Measurements from ENCODE around the gene CFAP69.
"Not testable (repeated sequence)": the region's sequence is repeated elsewhere in the genome, so short reads cannot be mapped to it uniquely, and the experiment has no call there.

Gene CFAP69

DNA sequence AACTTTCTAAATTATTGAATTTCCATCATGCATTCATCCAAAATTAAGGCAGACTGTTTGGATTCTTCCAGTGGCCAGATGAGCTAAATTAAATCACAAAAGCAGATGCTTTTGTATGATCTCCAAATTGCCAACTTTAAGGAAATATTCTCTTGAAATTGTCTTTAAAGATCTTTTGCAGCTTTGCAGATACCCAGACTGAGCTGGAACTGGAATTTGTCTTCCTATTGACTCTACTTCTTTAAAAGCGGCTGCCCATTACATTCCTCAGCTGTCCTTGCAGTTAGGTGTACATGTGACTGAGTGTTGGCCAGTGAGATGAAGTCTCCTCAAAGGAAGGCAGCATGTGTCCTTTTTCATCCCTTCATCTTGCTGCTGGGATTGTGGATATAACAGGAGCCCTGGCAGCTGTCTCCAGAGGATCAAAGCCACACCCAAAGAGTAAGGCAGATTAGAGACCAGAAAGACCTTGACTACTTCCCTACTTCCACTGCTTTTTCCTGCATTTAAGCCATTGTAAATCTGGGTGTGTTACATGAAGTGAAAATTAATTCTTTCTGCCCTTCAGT is 8.2 kb upstream of the CFAP69 start:
- no peak for DNase-seq

DNA sequence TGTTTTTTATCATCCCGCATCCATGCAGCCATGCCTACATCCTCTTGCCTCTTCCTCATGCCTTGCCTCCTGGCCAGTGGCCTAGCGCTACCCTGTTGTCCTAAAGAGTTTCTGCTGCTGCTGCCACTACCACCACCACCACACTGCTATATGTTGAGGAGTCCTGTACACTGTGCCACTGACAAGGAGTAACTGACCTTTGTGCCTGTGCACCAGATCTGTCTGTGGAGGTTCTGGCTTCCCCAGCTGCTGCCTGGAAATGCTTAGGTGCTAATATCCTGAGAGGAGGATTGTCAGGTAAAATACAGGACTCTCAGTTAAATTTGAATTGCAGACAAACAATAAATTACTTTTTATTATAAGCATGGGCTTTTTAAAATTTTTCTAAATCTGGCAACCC is 7.0 kb upstream of the CFAP69 start:
- DNase-seq: no peak

DNA sequence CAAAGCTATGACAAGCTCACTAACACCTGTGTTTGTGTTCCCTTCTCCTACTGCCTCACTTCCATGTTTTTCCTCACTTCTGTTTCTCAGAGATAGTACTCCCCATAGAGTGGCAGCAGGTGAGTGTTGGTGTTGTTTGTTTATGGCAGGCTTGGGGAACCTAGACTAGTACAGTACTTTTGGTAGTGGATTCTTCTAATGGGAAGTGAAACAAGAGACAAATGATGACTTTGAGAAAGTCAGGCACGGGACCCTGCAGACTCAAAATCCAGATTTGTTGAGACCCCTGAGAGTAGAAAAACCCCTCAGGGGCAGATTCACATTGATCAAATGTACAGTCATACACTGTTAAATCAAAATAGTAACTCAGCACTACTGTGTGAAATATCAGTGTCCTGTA is 6.4 kb upstream of the CFAP69 start:
- DNase-seq: no peak

DNA sequence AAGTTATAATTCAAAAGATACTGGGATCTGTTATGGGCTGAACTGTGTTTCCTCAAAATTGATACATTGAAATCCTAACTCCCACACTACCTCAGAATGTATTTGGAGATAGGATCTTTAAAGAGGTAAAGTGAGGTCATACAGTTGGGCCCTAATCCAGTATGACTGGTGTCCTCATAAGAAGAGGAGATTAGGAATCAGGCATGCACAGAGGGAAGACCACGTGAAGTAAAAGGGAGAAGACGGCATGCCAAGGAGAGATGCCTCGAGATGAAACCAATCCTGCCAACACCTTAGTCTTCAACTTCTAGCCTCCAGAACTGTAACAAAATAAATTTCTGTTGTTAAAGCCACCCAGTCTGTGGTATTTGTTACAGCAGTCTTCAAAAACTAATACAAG is 5.9 kb upstream of the CFAP69 start:
- no peak for DNase-seq

DNA sequence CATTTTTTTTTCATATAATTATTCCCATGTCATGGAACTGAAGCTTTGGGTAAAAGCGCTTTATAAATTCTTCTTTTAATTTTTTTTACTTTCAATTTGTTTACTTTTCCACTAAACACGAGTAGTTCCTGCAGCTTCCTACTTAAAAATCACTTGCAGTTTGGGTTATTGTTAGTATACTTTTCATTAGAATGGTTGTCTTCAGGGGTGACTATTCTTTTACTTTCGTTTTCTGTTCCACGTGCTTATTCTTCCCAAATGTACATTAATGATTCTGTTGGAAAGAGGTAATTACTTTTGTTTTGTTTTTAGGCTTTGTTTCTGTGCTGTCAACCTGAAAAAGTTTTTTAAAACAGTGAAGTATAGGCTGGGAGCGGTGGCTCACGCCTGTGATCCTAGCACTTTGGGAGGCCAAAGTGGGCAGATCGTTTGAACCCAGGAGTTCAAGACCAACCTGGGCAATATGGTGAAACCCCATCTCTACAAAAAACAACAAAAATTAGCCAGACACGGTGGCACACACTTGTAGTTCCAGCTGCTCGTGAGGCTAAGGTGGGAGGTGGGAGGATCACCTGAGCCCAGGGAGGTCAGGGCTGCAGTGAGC is 5.2 kb upstream of the CFAP69 start:
- no peak for DNase-seq

DNA sequence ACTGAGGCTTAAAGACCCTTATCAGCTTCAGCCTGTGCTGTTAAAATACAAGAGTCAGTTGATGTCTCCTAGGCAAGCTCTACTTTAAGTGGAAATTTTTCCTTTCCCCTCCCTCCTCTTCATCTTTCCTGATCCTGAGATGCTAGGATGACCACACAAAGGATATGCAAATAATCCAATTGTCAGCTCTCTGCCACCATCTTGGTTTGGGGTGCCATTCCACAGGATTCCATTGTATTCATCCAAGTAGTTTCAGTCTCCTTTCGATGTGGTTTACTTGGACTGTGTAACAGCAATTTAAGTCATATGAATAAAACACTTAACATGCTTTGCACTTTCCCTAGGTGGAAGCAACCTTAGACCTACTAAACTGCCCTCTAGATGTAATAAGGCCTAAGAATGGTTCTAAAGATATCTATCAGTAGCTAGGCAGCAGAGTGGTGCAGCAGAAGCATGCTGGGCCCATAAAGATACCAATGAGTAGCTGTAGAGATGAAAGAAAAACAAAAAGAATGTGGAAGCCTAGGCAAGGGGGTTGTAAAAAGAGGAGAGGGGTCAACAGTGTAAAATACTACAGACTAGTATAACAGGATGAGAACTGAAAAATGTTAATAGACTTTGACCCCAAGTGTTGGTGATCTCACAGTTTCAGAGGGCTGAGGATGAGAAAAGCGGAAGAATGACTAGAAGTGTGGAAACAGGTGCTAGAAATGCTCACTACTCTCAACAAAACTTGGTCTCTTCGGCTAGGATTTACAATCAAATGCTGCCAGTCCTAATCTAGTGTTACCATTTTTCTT is 2.4 kb upstream of the CFAP69 start:
- DNase-seq: no peak

DNA sequence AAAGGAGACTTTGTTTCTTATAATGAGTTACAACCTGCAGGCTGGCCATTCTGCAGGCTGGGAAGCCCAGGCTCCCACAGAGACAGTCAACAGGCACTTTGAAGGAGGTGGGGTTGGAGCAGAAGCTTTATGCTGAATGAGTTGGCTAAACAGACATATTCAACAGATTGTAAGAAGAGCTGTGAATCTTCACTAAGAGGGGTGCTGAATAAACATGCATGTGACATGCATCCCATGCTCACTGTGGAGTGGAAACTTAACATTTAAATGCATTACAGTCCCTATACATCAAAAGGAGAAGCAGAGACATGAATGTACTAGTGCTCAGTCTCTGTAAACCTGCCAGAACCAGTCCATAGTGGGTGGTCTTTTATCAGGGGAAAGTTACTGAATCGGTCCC is 1.4 kb upstream of the CFAP69 start:
- no peak for DNase-seq

DNA sequence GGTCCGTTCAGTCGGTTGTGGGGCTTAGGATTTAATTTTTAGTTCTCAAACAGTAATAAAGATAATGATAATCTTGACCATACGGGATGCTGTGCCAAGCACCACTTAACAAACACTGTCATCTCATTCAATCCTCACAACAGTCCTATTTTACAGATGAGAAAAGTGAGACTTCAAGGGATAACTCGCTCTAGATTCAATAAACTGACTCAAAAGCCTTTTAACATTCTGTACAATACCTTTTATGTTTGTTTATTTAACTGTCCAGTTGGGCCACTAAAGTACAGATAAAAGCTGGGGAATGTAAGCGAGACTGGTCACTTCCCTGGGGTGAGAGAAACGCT is 437 bp upstream of the CFAP69 start:
- DNase-seq: no peak

DNA sequence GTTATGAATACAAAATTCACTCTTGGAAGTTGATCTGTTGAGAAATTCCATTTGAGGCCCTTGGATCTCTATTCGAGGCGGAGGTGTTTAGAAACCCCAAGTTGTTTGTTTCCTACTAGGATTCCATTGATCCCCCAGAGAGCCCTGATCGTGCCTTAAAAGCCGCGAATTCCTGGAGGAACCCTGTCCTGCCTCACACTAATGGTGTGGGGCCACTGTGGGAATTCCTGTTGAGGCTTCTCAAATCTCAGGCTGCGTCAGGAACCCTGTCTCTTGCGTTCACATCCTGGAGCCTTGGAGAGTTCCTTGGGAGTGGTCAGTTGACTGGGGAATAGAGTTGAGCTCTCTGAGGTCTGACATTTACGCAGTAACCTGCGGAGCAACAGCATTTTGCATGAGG is 1.2 kb downstream of the CFAP69 start:
- DNase-seq: no peak

DNA sequence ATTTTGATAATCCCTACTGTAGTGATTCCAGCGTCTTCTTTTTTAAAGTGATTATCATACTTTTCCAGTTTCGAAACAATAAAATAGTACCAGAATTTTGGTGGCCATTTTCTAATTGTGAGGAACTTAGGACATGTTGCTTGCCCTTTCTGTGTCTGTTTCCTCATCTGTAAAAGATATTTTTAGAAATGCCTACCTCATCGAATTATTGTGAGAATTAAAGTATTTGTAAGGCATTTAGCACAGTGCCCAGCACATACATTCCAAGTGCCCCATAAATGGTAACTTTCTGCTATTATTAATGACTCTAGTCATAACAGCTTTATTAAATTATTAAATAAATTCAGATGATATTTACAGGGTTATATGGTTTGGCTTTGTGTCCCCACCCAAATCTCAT is 3.7 kb downstream of the CFAP69 start:
- no peak for DNase-seq

DNA sequence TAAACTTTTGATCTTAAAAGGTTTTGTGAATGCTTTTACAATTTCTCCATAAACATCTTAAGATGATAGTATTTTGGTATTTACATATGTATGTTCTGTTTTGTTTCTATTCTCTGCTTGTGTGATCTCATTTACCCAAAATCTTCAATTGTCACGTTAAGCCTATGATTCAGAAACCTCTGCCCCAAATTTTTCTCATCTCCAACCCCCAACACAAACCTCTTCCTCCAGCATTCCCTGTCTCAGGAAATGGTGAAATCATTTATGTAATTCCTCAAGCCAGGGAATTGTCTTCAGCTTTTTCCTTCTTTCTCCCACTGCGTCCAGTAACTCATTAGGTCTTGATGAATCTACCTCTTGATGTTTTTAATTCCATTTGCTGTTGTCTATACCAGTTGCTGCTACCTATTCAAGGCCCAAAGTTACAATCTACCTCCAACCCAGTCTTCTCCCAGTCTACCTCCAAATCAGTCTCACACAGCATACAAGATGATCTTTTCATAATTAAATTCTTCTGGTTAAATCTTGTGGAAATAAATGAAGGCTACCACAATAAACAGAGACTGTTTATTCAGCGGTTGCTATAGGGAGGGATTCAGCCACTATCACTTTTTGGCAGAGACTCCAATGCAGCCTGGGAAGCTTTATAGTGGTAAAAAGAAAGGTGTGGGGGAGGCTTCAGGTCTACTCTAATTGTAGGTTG is 5.8 kb downstream of the CFAP69 start:
- DNase-seq: no peak

DNA sequence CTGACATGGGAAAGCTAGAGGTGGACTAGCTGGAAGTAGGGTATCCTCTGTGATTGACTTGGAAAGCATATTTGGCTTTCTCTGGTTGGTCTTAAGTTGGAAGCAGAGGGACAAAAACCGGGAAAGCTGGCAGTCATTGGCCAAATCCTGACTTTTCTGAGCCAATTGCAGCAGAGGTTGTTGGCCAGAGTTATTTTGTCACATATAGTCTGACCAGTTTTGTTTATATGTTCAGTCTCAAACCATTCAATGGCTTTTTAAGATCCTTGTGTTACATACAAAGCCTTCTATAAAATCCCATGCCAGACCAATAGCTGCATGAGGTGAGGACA is 6.3 kb downstream of the CFAP69 start:
- DNase-seq: no peak

DNA sequence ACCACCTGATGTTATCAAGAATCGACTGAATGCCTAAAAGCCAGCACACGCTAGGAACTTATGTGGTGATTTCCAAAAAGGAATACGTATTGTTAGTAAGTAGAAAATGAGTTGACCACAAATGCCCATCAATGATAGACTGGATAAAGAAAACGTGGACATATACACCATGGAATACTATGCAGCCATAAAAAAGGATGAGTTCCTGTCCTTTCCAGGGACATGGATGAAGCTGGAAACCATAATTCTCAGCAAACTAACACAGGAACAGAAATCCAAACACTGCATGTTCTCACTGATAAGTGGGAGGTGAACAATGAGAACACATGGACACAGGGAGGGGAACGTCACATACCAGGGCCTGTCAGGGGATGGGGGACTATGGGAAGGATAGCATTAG is 11.0 kb downstream of the CFAP69 start:
- DNase-seq: not testable (repeated sequence)

DNA sequence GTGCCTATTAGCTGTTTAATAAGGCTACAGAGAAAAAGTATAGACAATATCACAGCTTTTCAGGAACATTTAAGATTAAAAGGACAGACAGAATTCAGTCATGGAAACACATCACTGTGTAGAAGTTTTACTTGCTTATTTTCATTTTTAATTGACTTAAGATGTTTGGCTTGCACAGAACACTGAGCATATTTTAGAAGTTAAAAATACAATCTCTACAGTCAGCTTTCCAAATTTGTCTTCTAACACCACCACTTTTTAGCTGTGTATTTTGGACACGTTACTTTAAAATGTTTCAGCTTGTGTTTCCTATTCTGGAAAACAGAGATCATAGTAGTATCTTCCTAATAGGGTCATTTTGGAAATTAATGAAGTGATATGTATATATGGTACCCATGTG is 11.8 kb downstream of the CFAP69 start:
- no peak for DNase-seq

DNA sequence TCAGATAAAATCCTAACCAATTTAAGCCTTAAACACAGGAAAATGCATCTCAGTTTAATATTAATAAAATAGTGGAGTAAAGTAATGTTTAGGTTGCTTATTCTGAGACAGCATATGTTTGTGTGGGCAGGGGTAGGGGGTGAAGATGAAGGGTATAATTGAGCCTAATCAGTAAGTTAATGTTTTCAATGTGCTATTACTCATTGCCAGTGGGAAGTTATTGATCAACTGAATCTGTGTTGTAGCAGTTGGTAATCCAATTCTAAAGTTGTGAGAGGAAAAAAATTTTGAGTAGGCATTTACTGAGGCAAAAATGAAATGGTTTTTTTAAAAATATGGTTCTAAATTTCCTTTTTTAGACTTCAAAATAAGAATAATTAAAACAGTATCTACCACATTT is 16.5 kb downstream of the CFAP69 start:
- DNase-seq: no peak

DNA sequence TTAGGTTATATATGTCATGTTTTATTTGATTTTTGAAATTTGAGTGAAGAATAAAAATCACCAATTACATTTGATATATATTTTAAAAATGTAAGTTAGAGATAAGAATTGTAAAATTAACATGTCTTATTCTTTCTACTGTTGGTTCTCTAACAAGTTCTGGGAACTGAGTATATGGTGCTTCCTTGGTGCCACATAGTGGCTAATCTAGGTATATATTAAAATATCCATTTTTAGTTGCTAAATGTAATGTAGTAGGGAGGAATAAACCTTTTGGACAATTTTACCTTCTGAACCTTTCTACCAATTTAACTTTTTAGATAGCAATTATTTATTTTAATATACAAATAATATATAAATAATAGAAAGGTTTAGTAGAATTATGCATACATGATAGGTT is 17.5 kb downstream of the CFAP69 start:
- DNase-seq: no peak

DNA sequence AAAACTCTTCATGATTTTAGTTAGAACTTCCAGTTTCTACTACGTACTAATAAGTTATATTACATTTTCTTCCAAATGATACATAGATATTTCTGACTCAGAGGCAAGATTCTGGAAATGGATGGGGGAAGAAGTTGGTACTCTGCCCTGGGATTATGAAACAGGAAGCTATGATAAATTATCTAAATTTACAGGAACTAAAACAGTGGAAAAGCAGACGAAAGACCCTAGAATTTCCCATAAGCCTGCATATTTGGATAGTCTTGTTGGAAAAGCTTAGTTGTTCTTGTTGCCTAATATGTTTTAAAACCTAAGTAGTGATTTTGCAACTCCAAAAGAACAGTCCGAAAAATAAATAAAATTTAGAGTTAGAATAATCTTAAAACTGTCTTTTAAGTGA is 21.8 kb downstream of the CFAP69 start:
- no peak for DNase-seq

DNA sequence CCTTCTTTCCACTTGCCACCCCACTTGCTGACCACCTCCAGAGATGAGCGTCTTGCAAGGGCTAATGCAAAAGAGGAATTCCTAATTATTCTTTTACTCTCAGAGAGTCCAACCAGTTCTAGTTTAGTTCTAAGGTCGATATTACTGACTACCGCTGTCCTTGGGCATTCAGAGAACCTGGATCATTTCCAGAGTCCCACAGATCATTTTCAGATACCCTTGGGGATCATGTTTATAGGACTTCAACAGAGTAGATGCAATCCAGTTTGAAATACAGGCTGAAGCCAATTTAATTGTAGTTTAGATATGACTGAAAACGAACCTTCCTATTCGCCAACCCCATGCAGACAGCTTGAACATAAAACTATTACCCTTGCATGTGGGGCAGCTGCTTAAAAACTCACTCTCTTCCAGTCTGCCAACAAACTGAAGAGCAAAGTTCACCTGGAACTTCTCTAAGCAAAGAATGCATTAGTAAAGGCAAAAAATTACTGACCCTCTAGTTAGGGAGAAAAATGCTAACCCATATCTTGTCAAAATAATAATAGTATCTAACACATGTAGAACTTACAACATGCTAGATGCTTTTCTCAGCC is 22.4 kb downstream of the CFAP69 start:
- DNase-seq: no peak

DNA sequence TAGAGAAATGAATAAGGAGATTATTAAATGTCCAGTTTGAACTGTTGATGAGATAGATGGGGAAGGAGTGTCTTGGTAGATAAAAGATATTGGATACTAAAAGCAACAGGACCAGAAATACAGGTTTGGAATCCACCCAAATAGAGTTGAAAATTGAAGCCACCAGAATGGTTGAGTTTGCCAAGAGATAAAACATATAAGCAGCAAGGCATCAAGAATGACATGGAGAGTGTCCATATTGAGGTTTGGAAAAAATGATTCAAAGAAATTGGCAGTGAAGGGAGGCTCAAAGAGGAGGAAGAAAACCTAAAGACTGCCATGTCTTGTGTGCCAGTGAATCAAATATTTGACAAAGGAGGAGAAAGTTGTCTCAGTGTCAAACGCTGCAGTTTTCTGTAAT is 24.2 kb downstream of the CFAP69 start:
- DNase-seq: no peak

DNA sequence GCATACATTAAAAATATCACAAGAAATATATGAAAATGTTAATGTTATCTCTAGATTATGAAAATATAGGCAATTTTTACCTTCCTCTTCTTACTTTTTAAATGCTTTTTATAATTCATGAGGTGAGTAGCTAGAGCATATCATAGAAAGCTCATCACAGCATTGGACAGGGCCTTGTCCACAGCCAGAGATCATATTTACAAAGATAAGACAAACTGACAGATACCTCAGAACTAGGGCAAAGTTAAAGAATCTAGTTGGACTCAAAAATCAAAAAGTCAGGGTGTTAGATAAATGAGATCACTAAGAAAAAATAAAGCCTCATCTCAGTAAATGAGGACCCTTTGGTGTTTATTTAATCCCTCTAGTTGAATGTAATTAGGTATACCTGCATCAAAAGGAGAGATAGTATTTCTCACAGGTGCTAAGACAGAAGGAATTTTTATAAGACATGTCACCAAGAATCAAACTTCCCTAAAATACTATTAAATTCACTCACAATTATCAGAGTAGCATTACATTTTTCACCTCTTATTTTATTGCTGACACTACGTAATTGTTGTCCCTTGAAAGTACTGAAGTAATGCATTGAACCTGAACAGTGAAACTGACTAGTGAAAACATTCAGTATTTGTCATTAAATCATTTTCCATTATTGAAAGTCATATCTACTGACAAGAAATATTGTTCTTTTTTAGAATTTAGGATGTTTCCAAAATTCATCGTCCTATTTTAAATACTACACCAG is 25.6 kb downstream of the CFAP69 start:
- DNase-seq: no peak

DNA sequence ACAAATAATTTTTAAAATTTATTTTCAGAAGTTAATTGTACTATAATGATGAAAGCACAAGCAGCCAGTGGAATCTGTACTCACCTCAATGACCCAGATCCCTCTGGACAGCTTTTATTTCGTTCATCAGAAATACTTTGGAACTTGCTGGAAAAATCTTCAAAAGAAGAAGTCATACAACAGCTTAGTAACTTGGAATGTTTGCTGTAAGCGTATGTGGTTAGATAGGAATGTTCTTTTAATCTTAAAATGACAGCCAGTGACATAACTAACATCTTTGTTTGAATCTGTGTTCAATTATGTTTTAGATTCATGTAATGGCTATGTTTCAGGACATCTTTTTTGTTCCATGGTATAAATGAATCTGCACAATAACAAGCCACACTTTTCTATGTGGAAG is 26.8 kb downstream of the CFAP69 start:
- DNase-seq: no peak

DNA sequence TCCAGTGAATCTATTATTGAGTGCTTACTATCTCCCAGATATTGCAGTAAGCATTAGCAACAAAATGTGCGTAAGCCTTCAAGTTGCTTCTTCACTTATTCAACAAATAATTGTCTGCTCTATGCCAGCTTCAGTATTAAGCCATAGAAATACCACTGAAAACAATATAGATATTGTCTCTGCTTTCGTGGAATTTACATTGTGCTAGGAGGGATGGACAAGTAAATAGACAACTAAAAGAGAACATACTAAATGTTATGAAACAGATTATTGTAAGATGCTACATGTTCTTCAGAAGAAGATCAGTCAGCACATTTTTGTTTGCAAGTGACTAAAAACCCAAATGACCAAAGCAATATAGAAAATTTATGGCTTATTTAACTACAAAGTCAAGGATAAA is 27.3 kb downstream of the CFAP69 start:
- DNase-seq: no peak

DNA sequence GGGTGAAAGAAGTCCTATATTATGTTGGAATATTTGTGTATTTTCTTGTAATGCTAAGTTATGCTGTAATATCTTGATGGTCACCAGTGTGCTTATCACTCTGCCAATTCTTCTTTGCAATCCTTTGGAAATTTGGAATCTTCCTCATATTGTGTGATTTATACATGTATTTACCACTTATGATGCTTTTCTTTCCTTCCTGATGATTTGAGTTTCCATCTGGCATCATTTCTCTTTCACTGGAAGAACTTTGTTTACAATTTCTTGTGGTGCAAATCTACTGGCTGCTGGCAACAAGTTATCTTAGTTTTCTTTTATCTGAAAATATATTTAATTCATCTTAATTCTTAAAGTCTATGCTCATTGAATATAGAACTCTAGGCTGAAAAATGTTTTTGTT is 29.2 kb downstream of the CFAP69 start:
- DNase-seq: no peak

All from NCI-H2171 (cell line).